K562 (cell line): ENCODE results near the gene NCAPG2. TPM values are rescaled to one million over a fixed set of nuclear protein-coding genes. Genes with fewer than 3 reads are reported as not detected.
A peak's percentile ranks its signal among the peaks of the same experiment; 100 is the strongest.

Experiments used
- ATAC-seq: fragments of 200-7000 bp; cut with Tn5 transposase; 3 replicates; pipeline ENCODE4 v1.9.1; 2020; ENCODE audit warnings: moderate library complexity
- BruUV-seq: library from RNA; stranded (reverse); fragments of 400-500 nt; replicated peaks from 2 replicates; lab custom pipeline; 2021; lab: Mats Ljungman, UMichigan
- CTCF ChIA-PET: fragments of 300-600 bp; formaldehyde crosslinking; extraction: SDS; loops from one replicate; lab custom pipeline; 2021; ENCODE audit warnings: low intra/inter-chr PET ratio; lab: Yijun Ruan, JAX
- POLR2A ChIA-PET: fragments of 300-600, 350-650 bp; sonication (Branson Sonifier 250); formaldehyde crosslinking; extraction: SDS; loops from one replicate; lab custom pipeline; 2021; ENCODE audit warnings: antibody characterized with exemption, inconsistent platforms; lab: Yijun Ruan, JAX
- DNase-seq, 4 experiments: peaks; one replicate each; pipeline versions ENCODE4 v3.0.0 to v3.0.0-alpha.2; 2011 to 2018; ENCODE audit warnings: low spot score in 3 of 4, mixed read lengths in 3 of 4; ENCODE audit errors: extremely low read depth in 1 of 4
- FAIRE-seq: peaks from 2 replicates; lab custom pipeline; 2011; peaks lifted over from hg19 to GRCh38; lab: Jason Lieb, UNC
- H2AFZ ChIP-seq: 2 replicates; pipeline ENCODE4 v1.6.0; 2011; ENCODE audit warnings: low read depth, low read length, control low read depth, inconsistent platforms
- H3K27ac ChIP-seq: fragments of 200-600 bp; 3 replicates; pipeline ENCODE4 v1.8.0; 2011; ENCODE audit warnings: low read depth, mild to moderate bottlenecking, control low read depth, inconsistent platforms, low read length, moderate library complexity, mixed read lengths; ENCODE audit errors: extremely low read depth
- H3K27me3 ChIP-seq, 2 experiments: fragments of 300-600 bp in 1 of 2; 2 replicates in 1 of 2; 3 replicates in 1 of 2; pipeline versions ENCODE4 v1.6.0 to v1.8.0; 2011; ENCODE audit warnings: inconsistent platforms in 2 of 2, low read length in 2 of 2, mild to moderate bottlenecking in 1 of 2, mixed read lengths in 1 of 2, moderate library complexity in 1 of 2; ENCODE audit not compliant: control insufficient read depth in 2 of 2, insufficient read depth in 2 of 2
- H3K36me3 ChIP-seq: fragments of 300-600 bp; 3 replicates; pipeline ENCODE4 v1.8.0; 2011; ENCODE audit warnings: mild to moderate bottlenecking, low read length, inconsistent platforms; ENCODE audit not compliant: control insufficient read depth, insufficient read depth
- H3K4me1 ChIP-seq, 2 experiments: fragments of 200-600 bp in 1 of 2; replicated peaks in 1 of 2; 2 replicates in 1 of 2; 3 replicates in 1 of 2; pipeline versions ENCODE4 v1.5.1 to v1.8.0; 2011; ENCODE audit warnings: inconsistent platforms in 2 of 2, low read length in 2 of 2, mild to moderate bottlenecking in 1 of 2, mixed read lengths in 1 of 2, moderate library complexity in 1 of 2; ENCODE audit not compliant: control insufficient read depth in 2 of 2, insufficient read depth in 2 of 2
- H3K4me2 ChIP-seq: 2 replicates; pipeline ENCODE4 v1.6.1; 2011; ENCODE audit warnings: low read length, control low read depth, inconsistent platforms, mixed read lengths; ENCODE audit not compliant: insufficient read depth
- H3K4me3 ChIP-seq: fragments of 200-600 bp; sonication (generic), shearing (Covaris generic); 2 replicates; pipeline ENCODE4 v1.5.1; 2016; ENCODE audit warnings: control low read depth, inconsistent platforms
- H3K79me2 ChIP-seq: fragments of 200-600 bp; 3 replicates; pipeline ENCODE4 v1.8.0; 2011; ENCODE audit warnings: low read length, inconsistent platforms; ENCODE audit not compliant: control insufficient read depth, insufficient read depth
- H3K9ac ChIP-seq, 2 experiments: 2 replicates each; pipeline versions ENCODE4 v1.6.0 to v1.6.1; 2011; ENCODE audit warnings: low read depth in 2 of 2, low read length in 2 of 2, control low read depth in 1 of 2, inconsistent platforms in 1 of 2, mild to moderate bottlenecking in 1 of 2, mixed read lengths in 1 of 2; ENCODE audit not compliant: insufficient read depth in 1 of 2
- H3K9me1 ChIP-seq: one replicate; pipeline ENCODE4 v1.6.0; 2011; ENCODE audit warnings: inconsistent platforms, mild to moderate bottlenecking, low read length, moderate library complexity; ENCODE audit not compliant: control insufficient read depth, insufficient read depth
- H3K9me3 ChIP-seq: replicated peaks from 2 replicates; pipeline ENCODE4 v1.5.1; 2011; ENCODE audit warnings: low read depth, low read length, inconsistent platforms; ENCODE audit not compliant: control insufficient read depth, insufficient read depth
- H4K20me1 ChIP-seq: replicated peaks from 2 replicates; pipeline ENCODE4 v1.6.1; 2011; ENCODE audit warnings: low read length, inconsistent platforms, mixed read lengths; ENCODE audit not compliant: control insufficient read depth, insufficient read depth
- CBX3 ChIP-seq, 2 experiments: IDR thresholded peaks; 1 replicate in 1 of 2; 2 replicates in 1 of 2; pipeline ENCODE4 v1.6.1; 2012; ENCODE audit warnings: inconsistent platforms in 2 of 2, low read length in 2 of 2, borderline replicate concordance in 1 of 2, control low read depth in 1 of 2
- CBX5 ChIP-seq: IDR thresholded peaks from 2 replicates; pipeline ENCODE4 v1.6.1; 2014; ENCODE audit warnings: low read depth, borderline replicate concordance
- DACH1 ChIP-seq: fragments of 450-650 bp; IDR thresholded peaks from 2 replicates; pipeline ENCODE4 v1.6.1; 2018; ENCODE audit not compliant: partially characterized antibody
- FOXA3 ChIP-seq, 2 experiments: fragments of 450-650 bp in 1 of 2; sonication (generic) in 1 of 2; formaldehyde crosslinking; IDR thresholded peaks in 1 of 2; conservative IDR thresholded peaks in 1 of 2; 2 replicates each; pipeline versions ENCODE4 v1.4.0 to v1.8.0; 2020 to 2022; ENCODE audit warnings: mild to moderate bottlenecking in 2 of 2, missing genetic modification reagents in 1 of 2
- GTF2E2 ChIP-seq: fragments of 200-800 bp; sonication (Bioruptor generic); IDR thresholded peaks from 2 replicates; pipeline ENCODE4 v1.6.1; 2016; ENCODE audit warnings: missing genetic modification characterization, missing compliant biosample characterization
- NCOA4 ChIP-seq: fragments of 450-650 bp; IDR thresholded peaks from 2 replicates; pipeline ENCODE4 v1.6.1; 2018; ENCODE audit warnings: mild to moderate bottlenecking; ENCODE audit not compliant: partially characterized antibody
- NFIC ChIP-seq: fragments of 450-650 bp; IDR thresholded peaks from 2 replicates; pipeline ENCODE4 v1.6.1; 2017; ENCODE audit warnings: mild to moderate bottlenecking, inconsistent platforms
- NFYB ChIP-seq: IDR thresholded peaks from 2 replicates; pipeline ENCODE4 v1.6.1; 2011; ENCODE audit warnings: mild to moderate bottlenecking, moderate library complexity; ENCODE audit not compliant: insufficient read length; ENCODE audit errors: extremely low read depth
- PHF21A ChIP-seq: fragments of 450-650 bp; IDR thresholded peaks from 2 replicates; pipeline ENCODE4 v1.6.1; 2017; ENCODE audit warnings: low read depth, borderline replicate concordance
- SNIP1 ChIP-seq: fragments of 450-650 bp; IDR thresholded peaks from 2 replicates; pipeline ENCODE4 v1.7.1; 2017; ENCODE audit warnings: low read depth, mild to moderate bottlenecking
- SPI1 ChIP-seq: IDR thresholded peaks from 2 replicates; pipeline ENCODE4 v1.6.1; 2011; ENCODE audit warnings: low read depth, low read length, control low read depth, borderline replicate concordance
- TRIM28 ChIP-seq: fragments of 450-650 bp; IDR thresholded peaks from 2 replicates; pipeline ENCODE4 v1.6.1; 2017
- USF1 ChIP-seq: sonication (generic); formaldehyde crosslinking; IDR thresholded peaks from 2 replicates; pipeline ENCODE4 v1.9.0; 2022; ENCODE audit warnings: mild to moderate bottlenecking, missing genetic modification reagents
- ZFP36 ChIP-seq: fragments of 150-350 bp; IDR thresholded peaks from 2 replicates; pipeline ENCODE4 v1.6.1; 2018; ENCODE audit warnings: low read length, low read depth; ENCODE audit not compliant: partially characterized antibody
- ZNF224 ChIP-seq: sonication (generic); formaldehyde crosslinking; IDR thresholded peaks from 2 replicates; pipeline ENCODE4 v1.8.0; 2022; ENCODE audit warnings: mild to moderate bottlenecking, missing genetic modification reagents
- ZNF280A ChIP-seq: fragments of 450-650 bp; IDR thresholded peaks from 2 replicates; pipeline ENCODE4 v1.6.1; 2018; ENCODE audit warnings: mild to moderate bottlenecking, low read depth; ENCODE audit not compliant: partially characterized antibody
- WGBS: fragments of 100-300 bp; shearing (Covaris generic); methylation state at CpG from one replicate; pipeline ENCODE4 v1.1.6; 2016; ENCODE audit warnings: low coverage, mixed read lengths; ENCODE audit not compliant: insufficient coverage; ENCODE audit errors: missing lambda C conversion rate; 5-methylcytosine and 5-hydroxymethylcytosine counted together
- in situ Hi-C: fragments of 300-500 bp; cut with MboI; formaldehyde crosslinking; loops from 4 replicates; pipeline ENCODE4 v1.15.0; 2018; ENCODE audit warnings: inconsistent platforms, mixed read lengths
- intact Hi-C: fragments of 100-400 bp; cut with micrococcal nuclease; formaldehyde crosslinking; loops from 2 replicates; pipeline ENCODE4 v1.14.2; 2022
- polyA plus RNA-seq, 8 experiments: library from polyadenylated mRNA; depleted of rRNA in 4 of 8; stranded (reverse) in 5 of 8; unstranded in 3 of 8; fragments of >200 nt; fragmentation: Nextera tagmentation in 2 of 8; fragmentation: Illumina TruSeq in 1 of 8; extraction: Ambion mirVana in 2 of 8; extraction: Trizol in 1 of 8; gene quantifications; 2 replicates each; pipeline versions ENCODE4 v1.2.1 to v1.2.3, GENCODE V29; 2011 to 2014; ENCODE audit warnings: inconsistent platforms in 1 of 8, missing spikeins in 1 of 8
- total RNA-seq, 7 experiments: library from RNA; depleted of rRNA in 6 of 7; stranded (reverse); fragments of >200 nt in 6 of 7; fragmentation: Illumina TruSeq in 2 of 7; extraction: Trizol in 2 of 7; gene quantifications; 2 replicates each; pipeline versions ENCODE4 v1.2.1 to v1.2.3, GENCODE V29; 2011 to 2021; ENCODE audit warnings: low replicate concordance in 1 of 7
- TF ChIP-seq, protein P1 (sequence below): sonication (generic); formaldehyde crosslinking; IDR thresholded peaks from 2 replicates; pipeline ENCODE4 v1.8.0; 2022; ENCODE audit warnings: missing genetic modification reagents, mild to moderate bottlenecking, moderate library complexity, borderline replicate concordance
- TF ChIP-seq, protein P2 (sequence below): fragments of 450-650 bp; IDR thresholded peaks from 2 replicates; pipeline ENCODE4 v1.6.1; 2016; ENCODE audit warnings: mild to moderate bottlenecking

Gene NCAPG2
- total and polyA plus RNA-seq, 9 of the 15 experiments (the other 6 are each of a cell fraction or from before 2014, with no cell fraction given), result 21.5 to 127 (median 86.1) TPM

DNA sequence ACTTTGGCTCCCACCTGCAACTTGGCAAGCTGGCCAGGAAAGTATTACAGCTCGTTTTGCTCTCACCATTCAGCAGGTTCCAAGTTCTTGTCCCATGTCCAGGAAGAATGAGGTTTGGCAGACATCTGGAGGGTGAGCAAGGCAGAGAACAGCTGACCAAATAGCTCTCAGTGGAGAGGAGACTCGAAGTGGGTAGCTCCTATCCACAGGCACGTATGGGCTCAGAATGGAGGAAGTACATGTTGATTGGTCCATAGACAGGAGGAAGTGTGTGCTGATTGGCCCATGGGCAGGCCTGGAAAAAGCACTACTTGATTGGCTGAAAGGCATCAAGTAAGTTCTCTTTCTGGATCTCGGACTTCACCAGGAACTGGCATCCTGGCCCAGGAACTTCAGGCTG is 3.0 kb upstream of the NCAPG2 start:
- H3K4me1 ChIP-seq, result peaks cover 29 to 37% of the 10 kb centered on the region in 2 experiments
- ATAC-seq, result no peak
- no peak overlapping the region for H3K4me2 ChIP-seq
- H4K20me1 ChIP-seq, result 0 out of 2 replicates have a peak, but pooled peaks cover 3% of the 10 kb centered on the region
- ChIA-PET CTCF (no interaction called here), POLR2A (interaction anchor here (0.6 to 1.9 kb wide), 4 partner anchors 10 to 285 kb away, joined by 3 to 6 read pairs (median 4); no protein-coding TSS in a partner anchor)
- no peak overlapping the region for H3K9ac ChIP-seq
- peaks cover 25% of the 10 kb centered on the region for H3K79me2 ChIP-seq
- no peak for FAIRE-seq
- no TSS peak for BruUV-seq
- peak in 2 of 4 experiments; percentile 38 to 42 for DNase-seq
- H3K4me3 ChIP-seq, result no peak overlapping the region
- H3K36me3 ChIP-seq, result peaks cover 8% of the 10 kb centered on the region
- intact Hi-C loops, result no loop called here
- WGBS, result 51% methylated on average over 4 of the region's 4 CpGs
- H3K27ac ChIP-seq, result no peak overlapping the region
- H3K9me3 ChIP-seq, result peaks cover 8% of the 10 kb centered on the region
- peaks cover 2% of the 10 kb centered on the region for H3K9me1 ChIP-seq
- in situ Hi-C loops, result no loop called here
- no peaks in the 10 kb centered on the region for H3K27me3 ChIP-seq
- no peak overlapping the region for H2AFZ ChIP-seq
- TF ChIP-seq SNIP1 (no peak), NCOA4 (no peak), NFIC (peak; percentile 32; the same call in 1 of the 2 replicates), ZNF224 (no peak), NFYB (peak; percentile 36), ZFP36 (peak; percentile 79), ZNF280A (peak; percentile 76), TRIM28 (peak; percentile 94), CBX3 (IDR thresholded peaks at IDR 0.05; ENCODE audit: borderline replicate concordance in 1 of 2, low read length in 2 of 2) (peak in 1 of 2 experiments; percentile 99; a peak in 2 of 3 replicates), DACH1 (peak; percentile 50), PHF21A (no peak), GTF2E2 (tag) (no peak), SPI1 (peak; percentile 53), USF1 (CRISPR knock-in tag) (peak; percentile 36; the same call in 1 of the 2 replicates), CBX5 (peak; percentile 92; the same call in 1 of the 2 replicates), FOXA3 (CRISPR knock-in tag; conservative IDR thresholded peaks at IDR 0.05 in 1 of 2, IDR thresholded peaks at IDR 0.05 in 1 of 2) (peak in 1 of 2 experiments; percentile 73; a peak in 1 of 4 replicates)
- TF ChIP-seq, protein P1, sequence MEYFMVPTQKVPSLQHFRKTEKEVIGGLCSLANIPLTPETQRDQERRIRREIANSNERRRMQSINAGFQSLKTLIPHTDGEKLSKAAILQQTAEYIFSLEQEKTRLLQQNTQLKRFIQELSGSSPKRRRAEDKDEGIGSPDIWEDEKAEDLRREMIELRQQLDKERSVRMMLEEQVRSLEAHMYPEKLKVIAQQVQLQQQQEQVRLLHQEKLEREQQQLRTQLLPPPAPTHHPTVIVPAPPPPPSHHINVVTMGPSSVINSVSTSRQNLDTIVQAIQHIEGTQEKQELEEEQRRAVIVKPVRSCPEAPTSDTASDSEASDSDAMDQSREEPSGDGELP (CRISPR knock-in tag), result peak; percentile 82
- TF ChIP-seq, protein P2, sequence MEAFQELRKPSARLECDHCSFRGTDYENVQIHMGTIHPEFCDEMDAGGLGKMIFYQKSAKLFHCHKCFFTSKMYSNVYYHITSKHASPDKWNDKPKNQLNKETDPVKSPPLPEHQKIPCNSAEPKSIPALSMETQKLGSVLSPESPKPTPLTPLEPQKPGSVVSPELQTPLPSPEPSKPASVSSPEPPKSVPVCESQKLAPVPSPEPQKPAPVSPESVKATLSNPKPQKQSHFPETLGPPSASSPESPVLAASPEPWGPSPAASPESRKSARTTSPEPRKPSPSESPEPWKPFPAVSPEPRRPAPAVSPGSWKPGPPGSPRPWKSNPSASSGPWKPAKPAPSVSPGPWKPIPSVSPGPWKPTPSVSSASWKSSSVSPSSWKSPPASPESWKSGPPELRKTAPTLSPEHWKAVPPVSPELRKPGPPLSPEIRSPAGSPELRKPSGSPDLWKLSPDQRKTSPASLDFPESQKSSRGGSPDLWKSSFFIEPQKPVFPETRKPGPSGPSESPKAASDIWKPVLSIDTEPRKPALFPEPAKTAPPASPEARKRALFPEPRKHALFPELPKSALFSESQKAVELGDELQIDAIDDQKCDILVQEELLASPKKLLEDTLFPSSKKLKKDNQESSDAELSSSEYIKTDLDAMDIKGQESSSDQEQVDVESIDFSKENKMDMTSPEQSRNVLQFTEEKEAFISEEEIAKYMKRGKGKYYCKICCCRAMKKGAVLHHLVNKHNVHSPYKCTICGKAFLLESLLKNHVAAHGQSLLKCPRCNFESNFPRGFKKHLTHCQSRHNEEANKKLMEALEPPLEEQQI, result peak; percentile 60; the same call in 1 of the 2 replicates
